HEK293 (cell line): ENCODE results near the gene ARPP19.

Source experiments
- GLI2 ChIP-seq: fragments of 450-650 bp; formaldehyde crosslinking; IDR thresholded peaks from 2 replicates; pipeline ENCODE4; 2017; ENCODE audit warnings: missing biosample characterization, missing genetic modification characterization, low read depth, borderline replicate concordance
- GLIS1 ChIP-seq: fragments of 450-650 bp; formaldehyde crosslinking; IDR thresholded peaks from 2 replicates; pipeline ENCODE4 v1.5.1; 2016; ENCODE audit warnings: missing biosample characterization, missing genetic modification characterization
- HOXA7 ChIP-seq: sonication (generic); formaldehyde crosslinking; IDR thresholded peaks from 2 replicates; pipeline ENCODE4 v1.8.1; 2022; ENCODE audit warnings: missing genetic modification reagents, borderline replicate concordance
- MEIS1 ChIP-seq: sonication (generic); formaldehyde crosslinking; IDR thresholded peaks from 2 replicates; pipeline ENCODE4 v1.8.1; 2022; ENCODE audit warnings: missing genetic modification reagents, mild to moderate bottlenecking, borderline replicate concordance
- SCRT1 ChIP-seq: fragments of 450-650 bp; formaldehyde crosslinking; IDR thresholded peaks from 2 replicates; pipeline ENCODE4 v1.5.1; 2016; ENCODE audit warnings: missing biosample characterization, missing genetic modification characterization, borderline replicate concordance
- YY2 ChIP-seq: fragments of 450-650 bp; formaldehyde crosslinking; IDR thresholded peaks from 2 replicates; pipeline ENCODE4 v1.5.1; 2016; ENCODE audit warnings: missing biosample characterization, missing genetic modification characterization
- ZBTB11 ChIP-seq: fragments of 450-650 bp; formaldehyde crosslinking; conservative IDR thresholded peaks from 2 replicates; pipeline ENCODE4 v1.5.1; 2016; ENCODE audit warnings: low read depth, missing biosample characterization, missing genetic modification characterization
- ZBTB20 ChIP-seq: fragments of 450-650 bp; formaldehyde crosslinking; IDR thresholded peaks from 2 replicates; pipeline ENCODE4 v1.5.1; 2016; ENCODE audit warnings: missing biosample characterization, missing genetic modification characterization
- ZBTB44 ChIP-seq: fragments of 450-650 bp; IDR thresholded peaks from 2 replicates; pipeline ENCODE4 v1.5.1; 2018; ENCODE audit warnings: missing biosample characterization, mild to moderate bottlenecking, missing genetic modification characterization
- ZBTB7A ChIP-seq: fragments of 450-650 bp; formaldehyde crosslinking; IDR thresholded peaks from 2 replicates; pipeline ENCODE4 v1.5.1; 2016; ENCODE audit warnings: low read depth, missing biosample characterization, missing genetic modification characterization
- ZEB2 ChIP-seq: fragments of 450-650 bp; formaldehyde crosslinking; IDR thresholded peaks from 2 replicates; pipeline ENCODE4 v1.5.1; 2016; ENCODE audit warnings: missing biosample characterization, missing genetic modification characterization
- ZFP3 ChIP-seq: fragments of 450-650 bp; formaldehyde crosslinking; IDR thresholded peaks from 2 replicates; pipeline ENCODE4 v1.5.1; 2016; ENCODE audit warnings: low read depth, missing biosample characterization, missing genetic modification characterization
- ZIC2 ChIP-seq: fragments of 450-650 bp; formaldehyde crosslinking; IDR thresholded peaks from 2 replicates; pipeline ENCODE4 v1.5.1; 2016; ENCODE audit warnings: missing biosample characterization, missing genetic modification characterization
- ZNF174 ChIP-seq: fragments of 450-650 bp; formaldehyde crosslinking; IDR thresholded peaks from 2 replicates; pipeline ENCODE4 v1.5.0; 2017; ENCODE audit warnings: missing biosample characterization, mild to moderate bottlenecking, missing genetic modification characterization
- ZNF211 ChIP-seq: fragments of 450-650 bp; formaldehyde crosslinking; IDR thresholded peaks from 2 replicates; pipeline ENCODE4 v1.5.1; 2016; ENCODE audit warnings: low read depth, missing biosample characterization, missing genetic modification characterization
- ZNF221 ChIP-seq: fragments of 450-650 bp; formaldehyde crosslinking; IDR thresholded peaks from 2 replicates; pipeline ENCODE4 v1.5.1; 2017; ENCODE audit warnings: missing biosample characterization, missing genetic modification characterization, borderline replicate concordance
- ZNF248 ChIP-seq: fragments of 450-650 bp; formaldehyde crosslinking; IDR thresholded peaks from 2 replicates; pipeline ENCODE4 v1.5.1; 2017; ENCODE audit warnings: missing biosample characterization, missing genetic modification characterization
- ZNF266 ChIP-seq: fragments of 450-650 bp; formaldehyde crosslinking; IDR thresholded peaks from 2 replicates; pipeline ENCODE4 v1.5.1; 2016; ENCODE audit warnings: missing biosample characterization, missing genetic modification characterization, low read depth
- ZNF274 ChIP-seq, 2 experiments: fragments of 200-500 bp in 1 of 2; fragments of 450-650 bp in 1 of 2; sonication (Bioruptor generic) in 1 of 2; formaldehyde crosslinking in 1 of 2; IDR thresholded peaks; 2 replicates each; pipeline versions ENCODE4 v1.5.1 to v1.6.1; 2014 to 2016; ENCODE audit warnings: borderline replicate concordance in 1 of 2, inconsistent platforms in 1 of 2, low read length in 1 of 2, missing biosample characterization in 1 of 2, missing genetic modification characterization in 1 of 2
- ZNF366 ChIP-seq: fragments of 450-650 bp; formaldehyde crosslinking; conservative IDR thresholded peaks from 2 replicates; pipeline ENCODE4 v1.5.1; 2016; ENCODE audit warnings: missing biosample characterization, missing genetic modification characterization
- ZNF433 ChIP-seq: fragments of 450-650 bp; formaldehyde crosslinking; IDR thresholded peaks from 2 replicates; pipeline ENCODE4 v1.5.1; 2016; ENCODE audit warnings: missing biosample characterization, missing genetic modification characterization, low read depth
- ZNF596 ChIP-seq: fragments of 450-650 bp; IDR thresholded peaks from 2 replicates; pipeline ENCODE4 v1.5.0; 2018; ENCODE audit warnings: missing biosample characterization, mild to moderate bottlenecking, missing genetic modification characterization, moderate library complexity
- ZNF76 ChIP-seq: fragments of 450-650 bp; formaldehyde crosslinking; IDR thresholded peaks from 2 replicates; pipeline ENCODE4; 2016; ENCODE audit warnings: low read depth, missing biosample characterization, missing genetic modification characterization, borderline replicate concordance
- TF ChIP-seq, protein P1 (sequence below): fragments of 450-650 bp; formaldehyde crosslinking; IDR thresholded peaks from 2 replicates; pipeline ENCODE4 v1.5.1; 2017; ENCODE audit warnings: missing biosample characterization, missing genetic modification characterization
- TF ChIP-seq, protein P2 (sequence below): fragments of 450-650 bp; formaldehyde crosslinking; IDR thresholded peaks from 2 replicates; pipeline ENCODE4 v1.5.1; 2016; ENCODE audit warnings: missing biosample characterization, missing genetic modification characterization, borderline replicate concordance

ARPP19 gene

DNA sequence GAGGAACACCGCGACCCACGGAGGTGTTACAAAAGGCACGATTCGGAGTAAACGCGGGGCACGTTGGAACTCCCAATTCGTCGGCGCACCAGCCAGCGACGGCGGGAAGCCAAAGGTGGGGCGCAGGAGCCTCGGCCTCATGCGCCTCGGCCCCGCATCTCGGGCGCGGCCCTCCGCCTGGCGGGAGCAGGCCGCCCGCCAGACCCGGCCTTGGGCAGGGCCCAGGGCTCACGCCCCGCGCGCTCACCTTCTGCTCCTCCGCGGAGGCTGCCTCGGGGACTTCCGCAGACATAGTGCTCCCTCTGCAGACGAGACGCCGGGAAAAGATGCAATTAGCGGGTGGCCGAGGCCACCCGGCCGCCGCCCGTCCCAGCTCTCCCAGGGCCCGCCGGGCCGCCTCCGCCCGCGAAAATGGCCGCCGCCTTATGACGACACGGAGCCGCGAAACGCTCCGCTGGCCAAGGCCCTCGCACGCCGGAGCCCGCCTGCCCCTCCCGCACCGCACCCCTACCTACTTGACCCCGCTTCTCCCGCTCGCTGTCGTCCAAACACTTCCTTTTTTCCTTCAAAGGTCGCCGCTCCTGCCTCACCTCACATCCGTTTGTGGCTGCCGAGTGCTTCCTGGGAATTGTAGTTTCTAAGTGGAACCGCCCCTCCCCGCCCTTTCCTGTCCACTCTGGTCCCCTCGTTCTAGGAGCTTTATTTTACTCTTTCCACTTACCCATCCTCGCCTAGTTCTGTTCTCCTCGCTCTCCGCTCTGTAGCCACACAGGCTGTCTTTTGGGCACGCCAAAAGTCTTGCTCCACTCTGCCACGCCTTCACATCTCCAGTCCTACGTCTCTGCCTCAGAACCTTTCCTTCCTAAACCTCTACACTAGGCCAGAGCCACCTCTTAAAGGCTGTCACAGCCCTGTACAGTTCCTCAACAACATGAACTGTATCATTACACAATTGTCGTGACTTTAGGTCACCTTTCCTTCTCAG, at the start of gene ARPP19 (continued):
- TF ChIP-seq YY2 (tag by site-specific recombination) (peak; percentile 80), ZNF248 (tag by site-specific recombination) (no peak), ZNF366 (tag by site-specific recombination) (peak; percentile 92), MEIS1 (CRISPR knock-in tag) (no peak), ZNF596 (no peak; the same call in 1 of the 2 replicates), ZNF76 (tag by site-specific recombination) (peak; percentile 96), ZNF211 (tag by site-specific recombination) (no peak), ZFP3 (tag by site-specific recombination) (no peak), ZNF221 (tag by site-specific recombination) (no peak), ZBTB7A (tag by site-specific recombination) (no peak), ZBTB11 (peak; percentile 94), SCRT1 (tag by site-specific recombination) (no peak), HOXA7 (CRISPR knock-in tag) (no peak), GLIS1 (tag by site-specific recombination) (peak; percentile 70), ZNF274 (IDR thresholded peaks at IDR 0.05; ENCODE audit: low read length) (no peak), ZNF274 (tag by site-specific recombination; IDR thresholded peaks at IDR 0.05; ENCODE audit: borderline replicate concordance) (no peak), ZNF266 (tag by site-specific recombination) (no peak), ZIC2 (tag by site-specific recombination) (peak; percentile 26; the same call in 1 of the 2 replicates), ZBTB44 (tag by site-specific recombination) (no peak), ZNF174 (tag by site-specific recombination) (no peak), ZEB2 (tag by site-specific recombination) (peak; percentile 94), ZBTB20 (tag by site-specific recombination) (peak; percentile 84), GLI2 (tag by site-specific recombination) (no peak), ZNF433 (tag by site-specific recombination) (no peak)
- TF ChIP-seq, protein P1, sequence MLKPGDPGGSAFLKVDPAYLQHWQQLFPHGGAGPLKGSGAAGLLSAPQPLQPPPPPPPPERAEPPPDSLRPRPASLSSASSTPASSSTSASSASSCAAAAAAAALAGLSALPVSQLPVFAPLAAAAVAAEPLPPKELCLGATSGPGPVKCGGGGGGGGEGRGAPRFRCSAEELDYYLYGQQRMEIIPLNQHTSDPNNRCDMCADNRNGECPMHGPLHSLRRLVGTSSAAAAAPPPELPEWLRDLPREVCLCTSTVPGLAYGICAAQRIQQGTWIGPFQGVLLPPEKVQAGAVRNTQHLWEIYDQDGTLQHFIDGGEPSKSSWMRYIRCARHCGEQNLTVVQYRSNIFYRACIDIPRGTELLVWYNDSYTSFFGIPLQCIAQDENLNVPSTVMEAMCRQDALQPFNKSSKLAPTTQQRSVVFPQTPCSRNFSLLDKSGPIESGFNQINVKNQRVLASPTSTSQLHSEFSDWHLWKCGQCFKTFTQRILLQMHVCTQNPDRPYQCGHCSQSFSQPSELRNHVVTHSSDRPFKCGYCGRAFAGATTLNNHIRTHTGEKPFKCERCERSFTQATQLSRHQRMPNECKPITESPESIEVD, result no peak
- TF ChIP-seq, protein P2, sequence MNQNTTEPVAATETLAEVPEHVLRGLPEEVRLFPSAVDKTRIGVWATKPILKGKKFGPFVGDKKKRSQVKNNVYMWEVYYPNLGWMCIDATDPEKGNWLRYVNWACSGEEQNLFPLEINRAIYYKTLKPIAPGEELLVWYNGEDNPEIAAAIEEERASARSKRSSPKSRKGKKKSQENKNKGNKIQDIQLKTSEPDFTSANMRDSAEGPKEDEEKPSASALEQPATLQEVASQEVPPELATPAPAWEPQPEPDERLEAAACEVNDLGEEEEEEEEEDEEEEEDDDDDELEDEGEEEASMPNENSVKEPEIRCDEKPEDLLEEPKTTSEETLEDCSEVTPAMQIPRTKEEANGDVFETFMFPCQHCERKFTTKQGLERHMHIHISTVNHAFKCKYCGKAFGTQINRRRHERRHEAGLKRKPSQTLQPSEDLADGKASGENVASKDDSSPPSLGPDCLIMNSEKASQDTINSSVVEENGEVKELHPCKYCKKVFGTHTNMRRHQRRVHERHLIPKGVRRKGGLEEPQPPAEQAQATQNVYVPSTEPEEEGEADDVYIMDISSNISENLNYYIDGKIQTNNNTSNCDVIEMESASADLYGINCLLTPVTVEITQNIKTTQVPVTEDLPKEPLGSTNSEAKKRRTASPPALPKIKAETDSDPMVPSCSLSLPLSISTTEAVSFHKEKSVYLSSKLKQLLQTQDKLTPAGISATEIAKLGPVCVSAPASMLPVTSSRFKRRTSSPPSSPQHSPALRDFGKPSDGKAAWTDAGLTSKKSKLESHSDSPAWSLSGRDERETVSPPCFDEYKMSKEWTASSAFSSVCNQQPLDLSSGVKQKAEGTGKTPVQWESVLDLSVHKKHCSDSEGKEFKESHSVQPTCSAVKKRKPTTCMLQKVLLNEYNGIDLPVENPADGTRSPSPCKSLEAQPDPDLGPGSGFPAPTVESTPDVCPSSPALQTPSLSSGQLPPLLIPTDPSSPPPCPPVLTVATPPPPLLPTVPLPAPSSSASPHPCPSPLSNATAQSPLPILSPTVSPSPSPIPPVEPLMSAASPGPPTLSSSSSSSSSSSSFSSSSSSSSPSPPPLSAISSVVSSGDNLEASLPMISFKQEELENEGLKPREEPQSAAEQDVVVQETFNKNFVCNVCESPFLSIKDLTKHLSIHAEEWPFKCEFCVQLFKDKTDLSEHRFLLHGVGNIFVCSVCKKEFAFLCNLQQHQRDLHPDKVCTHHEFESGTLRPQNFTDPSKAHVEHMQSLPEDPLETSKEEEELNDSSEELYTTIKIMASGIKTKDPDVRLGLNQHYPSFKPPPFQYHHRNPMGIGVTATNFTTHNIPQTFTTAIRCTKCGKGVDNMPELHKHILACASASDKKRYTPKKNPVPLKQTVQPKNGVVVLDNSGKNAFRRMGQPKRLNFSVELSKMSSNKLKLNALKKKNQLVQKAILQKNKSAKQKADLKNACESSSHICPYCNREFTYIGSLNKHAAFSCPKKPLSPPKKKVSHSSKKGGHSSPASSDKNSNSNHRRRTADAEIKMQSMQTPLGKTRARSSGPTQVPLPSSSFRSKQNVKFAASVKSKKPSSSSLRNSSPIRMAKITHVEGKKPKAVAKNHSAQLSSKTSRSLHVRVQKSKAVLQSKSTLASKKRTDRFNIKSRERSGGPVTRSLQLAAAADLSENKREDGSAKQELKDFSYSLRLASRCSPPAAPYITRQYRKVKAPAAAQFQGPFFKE (tag by site-specific recombination), result no peak
